GM18505 (cell line): ENCODE data around the gene ZCCHC2.
A peak's percentile ranks its signal among the peaks of the same experiment; 100 is the strongest.

Source experiments
- ATAC-seq: cut with Tn5 transposase; IDR thresholded peaks from one replicate; pipeline ENCODE4 v1.9.1; 2021; ENCODE audit not compliant: unreplicated experiment
- POLR2A ChIP-seq: IDR thresholded peaks from 4 replicates; pipeline ENCODE4 v1.6.1; 2011; ENCODE audit warnings: borderline replicate concordance; ENCODE audit not compliant: insufficient read depth, insufficient read length; ENCODE audit errors: extremely low read depth

The ZCCHC2 gene

DNA sequence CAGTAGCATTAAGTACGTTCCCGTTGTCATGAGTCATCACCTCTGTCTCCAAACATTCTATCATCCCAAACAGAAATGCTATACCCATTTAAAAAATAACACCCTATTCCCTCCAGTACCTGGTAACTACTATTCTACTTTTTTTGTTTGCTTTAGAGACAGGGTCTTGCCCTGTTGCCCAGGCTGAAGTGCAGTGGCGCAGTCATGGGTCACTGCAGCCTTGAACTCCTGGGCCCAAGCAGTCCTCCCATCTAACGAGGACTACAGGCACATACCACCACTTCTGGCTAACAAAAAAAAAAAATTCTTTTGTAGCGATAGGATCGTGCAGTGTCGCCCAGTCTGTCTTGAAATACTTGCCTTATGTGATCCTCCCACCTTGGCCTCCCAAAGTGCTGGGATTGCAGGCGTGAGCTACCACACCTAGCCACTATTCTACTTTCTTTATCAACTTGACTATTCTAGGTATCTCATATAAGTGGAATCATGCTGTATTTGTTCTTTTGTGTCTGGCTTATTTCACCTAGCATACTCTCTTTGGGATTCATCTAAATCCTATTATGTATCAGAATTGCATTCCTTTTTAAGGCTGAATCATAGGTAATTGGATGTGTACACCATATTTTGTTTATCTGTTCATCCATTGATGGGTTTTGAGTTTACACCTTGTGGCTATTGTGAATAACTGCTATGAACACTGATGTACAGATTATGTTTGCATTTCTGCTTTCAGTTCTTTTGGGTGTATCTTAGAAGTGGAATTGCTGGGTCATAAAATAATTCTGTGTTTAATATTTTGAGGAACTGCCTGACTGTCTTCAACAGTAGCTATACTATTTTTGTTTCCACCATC lies 14.4 kb downstream of the ZCCHC2 start:
- TF ChIP-seq POLR2A = no peak

DNA sequence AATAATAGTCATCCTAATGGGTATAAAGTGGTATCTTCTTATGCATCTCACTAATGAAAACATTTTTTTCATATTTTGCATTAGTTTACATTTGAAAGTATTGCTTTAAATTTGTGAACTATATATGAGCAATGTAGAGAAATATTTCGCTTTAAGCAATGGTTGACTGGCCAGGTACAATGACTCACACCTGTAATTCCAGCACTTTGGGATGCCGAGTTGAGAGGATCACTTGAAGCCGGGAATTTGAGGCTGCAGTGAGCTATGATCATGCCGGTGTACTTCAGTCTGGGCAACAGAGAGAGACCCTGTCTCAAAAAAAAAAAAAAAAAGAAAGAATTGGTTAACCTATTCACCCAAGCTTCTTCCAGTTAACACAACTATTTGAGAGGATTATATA lies 15.1 kb downstream of the ZCCHC2 start:
- no peak for TF ChIP-seq POLR2A
- ATAC-seq = no peak

More for the DNA sequence above, 14.4 kb downstream of the ZCCHC2 start:
- ATAC-seq = no peak

DNA sequence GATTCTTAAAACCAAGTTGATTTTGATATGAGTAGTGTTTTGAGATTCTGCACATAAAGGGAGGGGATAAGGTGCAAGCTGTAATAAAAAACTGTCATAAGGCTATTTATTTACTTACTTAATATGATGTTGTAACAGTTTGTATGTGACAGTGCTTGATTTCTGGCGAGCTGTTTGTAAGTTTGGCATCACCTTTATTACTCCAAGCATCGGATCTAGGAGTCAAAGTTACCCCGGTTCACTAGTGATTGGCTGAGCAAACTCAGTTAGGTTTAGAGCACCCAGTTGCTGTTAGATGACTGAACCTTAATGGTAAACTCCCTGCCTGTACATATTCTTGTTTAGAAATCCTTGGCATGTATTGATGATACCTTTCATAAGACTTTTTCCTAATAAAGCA lies 16.1 kb downstream of the ZCCHC2 start:
- TF ChIP-seq POLR2A = no peak
- no peak for ATAC-seq

DNA sequence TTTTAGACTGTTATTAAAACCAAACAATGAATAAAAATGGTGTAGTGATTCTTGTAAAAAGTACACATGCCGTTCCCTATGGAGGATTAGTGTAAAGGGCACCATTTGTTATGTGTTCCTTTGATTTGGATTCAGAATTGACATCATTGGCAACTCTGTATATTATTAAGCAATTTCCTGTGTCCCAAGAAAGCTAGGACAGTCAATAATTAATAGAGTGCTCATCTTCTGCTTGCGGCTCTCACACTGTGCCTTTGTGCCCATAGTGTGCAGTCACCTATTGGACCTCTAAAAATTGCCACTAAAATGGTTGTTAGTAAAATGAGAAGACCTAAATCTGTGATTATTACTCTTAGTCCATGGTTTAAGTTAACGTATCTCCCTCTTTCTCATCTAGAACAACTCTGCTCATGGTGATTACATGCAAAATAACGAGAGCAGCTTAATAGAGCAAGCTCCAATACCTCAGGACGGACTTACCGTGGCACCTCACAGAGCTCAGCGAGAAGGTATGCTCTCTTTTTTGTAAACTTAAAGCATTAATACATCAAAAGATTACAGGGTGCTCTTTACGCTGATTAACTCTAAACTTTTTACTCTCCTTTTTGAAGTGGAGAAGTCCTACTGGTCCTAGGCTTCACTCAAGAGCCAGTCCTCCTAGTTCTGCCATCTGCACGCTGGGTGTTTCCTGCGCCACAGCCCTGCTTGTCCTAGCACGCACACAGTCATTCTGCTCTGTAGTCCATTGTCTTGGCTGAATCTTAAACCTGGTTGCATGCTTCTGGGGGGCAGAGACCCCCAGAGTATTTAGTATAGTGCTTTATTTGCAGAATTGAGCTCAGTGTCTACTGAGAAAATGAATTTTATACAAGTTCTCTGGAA lies 16.7 kb downstream of the ZCCHC2 start:
- ATAC-seq = no peak
- no peak for TF ChIP-seq POLR2A

DNA sequence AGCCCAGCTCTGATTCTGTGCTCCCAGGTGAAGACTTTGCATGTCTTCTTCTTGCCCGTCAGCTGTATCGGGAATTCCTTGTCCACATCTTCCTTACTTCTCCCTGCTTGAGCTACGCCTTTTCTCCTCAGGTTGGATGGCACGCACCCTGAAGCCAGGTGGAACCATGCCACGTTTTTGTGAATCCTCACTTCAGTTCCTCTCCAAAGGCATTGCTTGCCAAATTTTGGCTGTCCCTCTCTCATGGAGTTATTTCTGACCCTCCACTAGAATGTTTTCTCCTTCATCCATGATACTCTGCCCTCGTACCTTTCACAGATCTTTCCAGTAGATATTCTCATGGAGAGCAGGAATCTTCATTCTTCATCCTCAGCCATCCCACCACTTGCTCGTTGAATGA lies 20.2 kb downstream of the ZCCHC2 start:
- ATAC-seq = no peak
- no peak for TF ChIP-seq POLR2A

DNA sequence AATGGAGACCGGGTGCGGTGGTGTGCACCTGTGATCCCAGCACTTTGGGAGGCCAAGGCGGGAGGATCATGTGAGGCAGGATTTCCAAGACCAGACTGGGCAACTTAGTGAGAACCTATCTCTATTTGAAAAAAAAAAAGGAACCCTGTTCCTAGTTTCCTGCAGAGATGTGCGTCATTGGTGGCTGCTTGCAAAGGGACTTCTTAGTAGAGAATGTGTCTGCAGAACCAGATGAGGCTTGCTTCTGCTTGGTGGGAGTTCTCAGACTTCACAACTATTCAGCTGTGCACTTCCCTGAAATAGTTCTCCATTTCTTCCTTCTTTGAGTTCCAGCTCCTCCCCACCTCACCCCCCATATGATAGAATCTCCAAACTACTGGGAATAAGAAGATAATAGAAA lies 22.3 kb downstream of the ZCCHC2 start:
- no peak for TF ChIP-seq POLR2A
- no peak for ATAC-seq

DNA sequence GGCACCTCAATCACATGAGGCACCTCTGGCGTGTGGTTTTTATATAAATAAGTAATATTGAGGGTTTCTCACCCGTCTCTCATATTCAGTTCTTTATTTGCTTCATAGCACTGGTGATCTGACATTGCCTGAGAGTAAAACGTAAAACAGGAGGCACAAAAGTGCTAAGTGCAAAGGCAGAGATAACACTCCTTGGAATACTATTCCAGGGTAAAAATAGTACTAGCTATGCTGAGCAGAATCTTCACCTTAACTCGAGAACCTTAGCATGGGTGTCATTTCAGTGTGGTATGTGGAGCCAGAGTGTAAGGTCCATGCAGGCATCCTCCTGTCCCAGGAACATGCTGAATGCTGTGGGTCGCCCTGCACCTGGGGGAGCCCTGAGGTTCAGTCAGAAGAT lies 26.9 kb downstream of the ZCCHC2 start:
- ATAC-seq = no peak
- TF ChIP-seq POLR2A = no peak

DNA sequence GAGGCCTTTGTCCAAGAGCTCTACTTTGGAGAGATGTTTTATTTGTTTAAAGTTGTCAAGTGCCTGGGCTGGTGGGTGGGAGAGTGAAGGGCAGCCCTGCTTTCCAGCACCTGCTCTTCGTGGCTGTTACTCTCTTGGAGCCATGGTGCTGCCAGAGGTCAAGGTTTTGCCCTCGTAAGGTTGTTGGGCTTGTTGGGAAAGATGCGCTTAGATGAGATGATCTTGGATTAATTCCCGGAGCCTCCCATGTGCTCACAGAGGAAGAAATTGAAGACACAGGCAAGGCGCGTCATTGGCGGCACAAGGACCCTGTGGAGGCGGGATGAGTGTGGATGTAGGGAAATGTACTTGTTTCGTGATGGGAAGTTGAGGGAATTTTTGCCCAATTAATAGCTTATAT lies 27.9 kb downstream of the ZCCHC2 start:
- no peak for ATAC-seq
- TF ChIP-seq POLR2A = no peak

DNA sequence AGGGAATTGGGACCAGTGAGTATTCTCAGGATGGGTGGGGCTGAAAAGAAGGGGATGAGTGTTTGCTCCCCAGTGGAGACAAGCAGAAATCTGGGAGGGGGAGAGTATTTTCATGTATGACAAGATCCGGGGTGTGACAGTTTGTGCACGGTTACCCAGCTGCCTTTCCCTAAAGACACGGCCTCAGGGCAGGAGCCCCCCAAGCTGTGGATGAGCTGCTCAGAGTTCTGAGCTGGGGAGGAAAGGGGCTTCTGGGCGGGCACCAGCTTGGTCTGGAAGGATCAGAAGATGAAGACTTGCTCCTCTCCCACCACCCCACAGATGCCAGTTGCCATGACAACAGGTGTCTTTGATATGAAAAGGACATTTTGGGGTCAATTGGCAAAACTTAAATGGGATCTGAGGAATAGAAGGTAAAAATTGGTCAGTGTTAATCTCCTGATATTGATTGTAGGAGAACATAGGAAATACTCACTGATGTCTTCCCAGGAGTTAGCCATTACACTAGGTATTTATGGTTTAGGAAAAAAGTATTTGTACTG lies 29.2 kb downstream of the ZCCHC2 start:
- TF ChIP-seq POLR2A = no peak

DNA sequence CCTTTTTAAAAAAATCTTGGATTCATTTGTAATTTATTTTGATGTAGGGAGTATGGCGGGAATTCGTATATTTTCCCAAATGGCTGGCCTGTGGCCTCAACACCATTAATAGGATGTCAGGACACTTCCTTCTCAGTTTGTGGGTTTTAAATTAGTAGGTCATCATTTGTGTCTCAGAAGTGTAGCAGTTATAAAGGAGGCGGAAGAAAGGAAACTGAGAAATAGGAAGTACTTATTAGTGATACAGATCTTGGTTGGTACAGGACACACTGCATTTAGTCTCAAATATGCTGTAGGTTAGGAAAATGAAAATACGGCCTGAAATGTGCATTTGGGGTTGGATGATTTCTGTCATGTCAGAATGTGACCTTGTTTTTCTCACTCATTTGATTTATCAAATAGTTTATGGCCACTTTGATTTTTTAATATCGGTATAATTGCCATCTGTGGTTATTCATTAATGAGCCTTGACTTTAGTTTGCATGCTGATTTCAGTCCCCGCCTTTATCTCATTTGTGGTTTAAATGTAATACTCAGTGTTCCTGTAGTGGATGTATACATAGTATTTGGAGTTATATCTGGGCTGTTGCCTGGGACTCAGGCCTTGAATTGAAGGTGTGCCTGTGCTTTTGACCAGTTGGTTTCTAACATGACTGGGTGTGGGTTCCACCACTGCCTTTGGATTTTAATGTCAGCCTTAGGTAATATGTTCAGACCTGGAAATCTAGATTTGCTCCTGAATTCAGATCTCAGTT lies 31.4 kb downstream of the ZCCHC2 start:
- no peak for ATAC-seq
- TF ChIP-seq POLR2A = no peak

More for the DNA sequence above, 29.2 kb downstream of the ZCCHC2 start:
- ATAC-seq = no peak

DNA sequence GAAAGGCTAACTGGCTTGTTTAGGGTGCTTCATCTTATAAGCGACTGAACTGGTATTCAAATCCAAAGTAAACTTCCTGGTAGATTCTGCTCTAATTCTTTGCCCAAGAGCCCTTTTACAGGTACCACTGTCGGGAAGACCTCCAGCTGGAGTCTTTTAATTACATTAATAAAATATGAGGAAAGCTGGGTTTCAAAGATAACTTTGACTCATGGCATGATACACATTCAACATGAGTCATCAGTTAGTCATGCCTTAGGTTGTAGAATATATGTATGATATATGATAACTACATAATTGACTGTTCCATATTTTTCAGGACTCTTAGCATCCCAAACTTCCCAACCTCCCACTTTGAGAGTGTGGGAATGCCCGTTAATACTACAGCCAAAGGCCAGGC lies 32.3 kb downstream of the ZCCHC2 start:
- no peak for TF ChIP-seq POLR2A
- no peak for ATAC-seq

DNA sequence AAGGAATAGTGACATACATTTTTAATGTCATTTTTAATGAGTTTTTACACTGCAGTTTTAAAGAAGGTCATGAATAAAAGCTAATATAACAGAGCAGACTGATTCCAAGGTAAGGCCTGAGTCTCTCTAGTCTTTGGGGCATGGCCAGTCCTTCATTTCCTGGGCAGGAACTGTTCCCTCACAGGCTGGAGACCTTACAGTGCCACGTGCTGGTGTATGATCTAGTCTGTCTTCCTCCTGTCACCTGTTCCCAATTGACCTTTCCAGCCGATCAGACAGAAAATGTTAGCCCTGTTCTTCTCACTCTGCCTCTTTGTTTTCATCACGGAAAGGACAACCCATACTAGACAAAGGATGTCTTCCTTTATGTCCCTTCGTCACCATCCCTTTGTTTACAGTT lies 33.6 kb downstream of the ZCCHC2 start:
- no peak for ATAC-seq
- TF ChIP-seq POLR2A = no peak

DNA sequence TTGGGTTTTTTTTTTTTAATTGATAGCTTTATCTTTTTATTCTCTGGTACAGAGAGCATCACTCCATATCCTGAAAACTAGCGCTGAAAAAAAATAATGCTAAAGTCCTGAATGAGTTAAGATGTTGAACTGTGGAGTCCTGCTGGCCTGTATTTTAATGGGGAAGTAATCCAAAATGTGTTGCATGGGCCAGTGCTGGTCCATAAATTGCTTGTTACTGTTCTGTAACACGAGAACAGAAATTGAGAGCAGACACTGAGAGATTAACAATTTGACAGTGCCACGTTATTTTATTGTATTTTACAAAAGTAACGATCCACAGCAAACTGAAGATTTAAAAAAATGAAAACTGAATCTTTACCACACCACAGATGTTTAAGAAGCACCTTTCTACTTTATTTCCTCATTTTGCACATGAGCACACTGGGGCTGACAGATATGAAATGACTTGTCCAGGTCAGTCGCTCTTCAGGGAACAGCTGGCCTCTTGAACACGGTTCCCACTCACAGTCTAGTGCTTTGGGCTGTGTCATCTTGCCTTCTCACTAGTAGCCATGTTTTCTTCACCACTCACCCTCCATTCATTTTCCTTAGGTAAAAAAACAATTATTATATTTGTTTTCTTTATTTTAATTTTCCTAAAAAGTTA lies 35.3 kb downstream of the ZCCHC2 start:
- no peak for TF ChIP-seq POLR2A
- ATAC-seq = peak; percentile 71

DNA sequence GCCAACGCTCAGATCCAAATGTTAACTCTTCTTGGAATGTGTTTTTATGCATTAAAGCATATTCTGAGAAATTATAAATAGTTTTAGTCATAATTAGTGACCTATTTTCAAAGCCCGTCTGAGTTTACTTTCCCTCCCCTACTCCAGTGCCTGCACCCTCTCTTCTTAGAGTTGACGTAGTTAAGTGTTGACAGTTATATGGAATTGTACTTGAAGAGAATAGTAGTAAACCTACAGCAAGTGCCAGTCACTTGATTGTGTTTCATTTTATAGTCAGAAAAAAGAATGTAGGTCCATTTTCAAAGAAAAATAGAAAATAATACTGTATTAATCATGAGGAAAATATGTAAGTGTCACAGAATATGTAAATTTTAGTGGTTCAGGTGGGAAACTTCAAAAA lies 41.2 kb downstream of the ZCCHC2 start:
- TF ChIP-seq POLR2A = no peak
- ATAC-seq = no peak
